SU-DHL-6 (cell line): ENCODE results near the gene OLR1.

Source experiments
- EZH2phosphoT487 ChIP-seq: fragments of 200-600 bp; sonication (generic), shearing (Covaris generic); conservative IDR thresholded peaks from 2 replicates; pipeline ENCODE4 v1.6.1; 2018; ENCODE audit warnings: mild to moderate bottlenecking, antibody characterized with exemption, low read length, moderate library complexity, mixed read lengths
- TF ChIP-seq, protein P1 (sequence below): fragments of 200-600 bp; sonication (generic); IDR thresholded peaks from one replicate; pipeline ENCODE4 v1.5.1; 2017; ENCODE audit warnings: antibody characterized with exemption, mild to moderate bottlenecking, low read length, moderate library complexity; ENCODE audit not compliant: insufficient read depth, poor library complexity, severe bottlenecking

DNA sequence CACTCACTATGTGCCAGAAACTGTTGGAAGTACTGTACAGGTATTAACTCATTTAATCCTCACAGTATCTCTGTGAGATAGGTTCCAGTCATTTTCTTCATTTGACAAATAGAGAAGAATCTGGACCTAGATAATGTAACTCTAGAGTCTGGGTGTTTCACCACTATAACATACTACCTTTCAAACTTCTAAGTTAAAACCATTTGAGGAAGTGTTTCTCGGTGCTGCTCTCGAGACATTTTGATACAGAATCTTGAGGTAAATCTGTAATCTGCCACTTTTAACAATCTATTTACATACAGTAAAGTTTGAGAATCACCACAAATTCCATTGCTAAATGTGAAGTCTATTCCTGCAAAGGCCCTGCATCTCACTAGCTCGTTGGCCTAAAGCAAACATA, 8.8 kb downstream of the OLR1 start:
- no peak for TF ChIP-seq EZH2phosphoT487
- TF ChIP-seq, protein P1, sequence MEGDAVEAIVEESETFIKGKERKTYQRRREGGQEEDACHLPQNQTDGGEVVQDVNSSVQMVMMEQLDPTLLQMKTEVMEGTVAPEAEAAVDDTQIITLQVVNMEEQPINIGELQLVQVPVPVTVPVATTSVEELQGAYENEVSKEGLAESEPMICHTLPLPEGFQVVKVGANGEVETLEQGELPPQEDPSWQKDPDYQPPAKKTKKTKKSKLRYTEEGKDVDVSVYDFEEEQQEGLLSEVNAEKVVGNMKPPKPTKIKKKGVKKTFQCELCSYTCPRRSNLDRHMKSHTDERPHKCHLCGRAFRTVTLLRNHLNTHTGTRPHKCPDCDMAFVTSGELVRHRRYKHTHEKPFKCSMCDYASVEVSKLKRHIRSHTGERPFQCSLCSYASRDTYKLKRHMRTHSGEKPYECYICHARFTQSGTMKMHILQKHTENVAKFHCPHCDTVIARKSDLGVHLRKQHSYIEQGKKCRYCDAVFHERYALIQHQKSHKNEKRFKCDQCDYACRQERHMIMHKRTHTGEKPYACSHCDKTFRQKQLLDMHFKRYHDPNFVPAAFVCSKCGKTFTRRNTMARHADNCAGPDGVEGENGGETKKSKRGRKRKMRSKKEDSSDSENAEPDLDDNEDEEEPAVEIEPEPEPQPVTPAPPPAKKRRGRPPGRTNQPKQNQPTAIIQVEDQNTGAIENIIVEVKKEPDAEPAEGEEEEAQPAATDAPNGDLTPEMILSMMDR: no peak
